Mucosa of stomach (tissue), 1 donor: ENCODE data around the gene AKTIP.
"Not testable (repeated sequence)": the region's sequence is repeated elsewhere in the genome, so short reads cannot be mapped to it uniquely, and the experiment has no call there.

Source experiments
- H3K27me3 ChIP-seq: one replicate; pipeline ENCODE4 v1.7.0; 2013; ENCODE audit warnings: mild to moderate bottlenecking, low read length; ENCODE audit not compliant: control insufficient read depth, insufficient read depth
- H3K36me3 ChIP-seq: one replicate; pipeline ENCODE4 v1.7.0; 2013; ENCODE audit warnings: low read length; ENCODE audit not compliant: control insufficient read depth, insufficient read depth
- H3K4me1 ChIP-seq: one replicate; pipeline ENCODE4 v1.7.0; 2013; ENCODE audit warnings: mild to moderate bottlenecking, low read length; ENCODE audit not compliant: control insufficient read depth, insufficient read depth
- H3K4me3 ChIP-seq: one replicate; pipeline ENCODE4 v1.7.0; 2013; ENCODE audit warnings: low read length
- H3K9ac ChIP-seq: one replicate; pipeline ENCODE4 v1.7.0; 2013; ENCODE audit warnings: mild to moderate bottlenecking, low read length, moderate library complexity
- H3K9me3 ChIP-seq: one replicate; pipeline ENCODE4 v1.7.0; 2013; ENCODE audit warnings: mild to moderate bottlenecking, low read length, moderate library complexity; ENCODE audit not compliant: control insufficient read depth
- donor health status: Pancreatic carcinoma.

Gene AKTIP

GRCh38 chr16:53530046-53530445 is 27.0 kb upstream of the AKTIP start:
- no peaks in the 10 kb centered on the region for H3K36me3 ChIP-seq
- H3K4me1 ChIP-seq: peaks cover 7% of the 10 kb centered on the region
- H3K4me3 ChIP-seq: no peak overlapping the region
- H3K9me3 ChIP-seq: no peaks in the 10 kb centered on the region
- no peak overlapping the region for H3K9ac ChIP-seq
- H3K27me3 ChIP-seq: no peaks in the 10 kb centered on the region

GRCh38 chr16:53529513-53529912 is 26.5 kb upstream of the AKTIP start:
- Histone ChIP-seq H3K36me3 (no peaks in the 10 kb centered on the region), H3K9ac (no peak overlapping the region), H3K27me3 (no peaks in the 10 kb centered on the region), H3K9me3 (no peaks in the 10 kb centered on the region), H3K4me1 (peaks cover 7% of the 10 kb centered on the region), H3K4me3 (no peak overlapping the region)

GRCh38 chr16:53528797-53529196 is 25.8 kb upstream of the AKTIP start:
- Histone ChIP-seq H3K36me3 (no peaks in the 10 kb centered on the region), H3K4me1 (peaks cover 7% of the 10 kb centered on the region), H3K27me3 (no peaks in the 10 kb centered on the region), H3K9ac (no peak overlapping the region), H3K9me3 (no peaks in the 10 kb centered on the region), H3K4me3 (no peak overlapping the region)

- Histone ChIP-seq H3K4me1 (no peaks in the 10 kb centered on the region), H3K36me3 (no peaks in the 10 kb centered on the region), H3K9me3 (no peaks in the 10 kb centered on the region), H3K27me3 (no peaks in the 10 kb centered on the region), H3K9ac (no peak overlapping the region), H3K4me3 (no peak overlapping the region)
These were observed 21.1 kb upstream of the AKTIP start for GRCh38 chr16:53523971-53524548.

GRCh38 chr16:53523126-53523804 is 20.3 kb upstream of the AKTIP start:
- Histone ChIP-seq H3K27me3 (no peaks in the 10 kb centered on the region), H3K9ac (no peak overlapping the region), H3K9me3 (no peaks in the 10 kb centered on the region), H3K4me3 (no peak overlapping the region), H3K4me1 (no peaks in the 10 kb centered on the region), H3K36me3 (no peaks in the 10 kb centered on the region)

- no peak overlapping the region for H3K9ac ChIP-seq
- no peaks in the 10 kb centered on the region for H3K4me1 ChIP-seq
- H3K36me3 ChIP-seq: no peaks in the 10 kb centered on the region
- H3K4me3 ChIP-seq: no peak overlapping the region
- H3K27me3 ChIP-seq: no peaks in the 10 kb centered on the region
- no peaks in the 10 kb centered on the region for H3K9me3 ChIP-seq
These were observed 16.5 kb upstream of the AKTIP start for GRCh38 chr16:53519417-53520091.

- Histone ChIP-seq H3K9ac (no peak overlapping the region), H3K4me3 (no peak overlapping the region), H3K36me3 (no peaks in the 10 kb centered on the region), H3K9me3 (no peaks in the 10 kb centered on the region), H3K27me3 (no peaks in the 10 kb centered on the region), H3K4me1 (no peaks in the 10 kb centered on the region)
These were observed 15.8 kb upstream of the AKTIP start for GRCh38 chr16:53518550-53519416.

GRCh38 chr16:53517851-53518250 is 14.8 kb upstream of the AKTIP start:
- Histone ChIP-seq H3K4me3 (no peak overlapping the region), H3K9ac (no peak overlapping the region), H3K4me1 (no peaks in the 10 kb centered on the region), H3K27me3 (no peaks in the 10 kb centered on the region), H3K9me3 (no peaks in the 10 kb centered on the region), H3K36me3 (no peaks in the 10 kb centered on the region)

GRCh38 chr16:53515811-53516210 is 12.8 kb upstream of the AKTIP start:
- H3K27me3 ChIP-seq: no peaks in the 10 kb centered on the region
- H3K36me3 ChIP-seq: no peaks in the 10 kb centered on the region
- peaks cover 14% of the 10 kb centered on the region for H3K4me1 ChIP-seq
- H3K9ac ChIP-seq: no peak overlapping the region
- no peaks in the 10 kb centered on the region for H3K9me3 ChIP-seq
- H3K4me3 ChIP-seq: no peak overlapping the region

GRCh38 chr16:53515259-53515658 is 12.2 kb upstream of the AKTIP start:
- Histone ChIP-seq H3K4me3 (no peak overlapping the region), H3K9me3 (no peaks in the 10 kb centered on the region), H3K9ac (no peak overlapping the region), H3K4me1 (peaks cover 16% of the 10 kb centered on the region), H3K27me3 (no peaks in the 10 kb centered on the region), H3K36me3 (no peaks in the 10 kb centered on the region)

- not testable (repeated sequence) for H3K4me3 ChIP-seq, H3K9ac ChIP-seq, H3K9me3 ChIP-seq, H3K36me3 ChIP-seq, H3K27me3 ChIP-seq
- H3K4me1 ChIP-seq: peaks cover 16% of the 10 kb centered on the region
These were observed 9.8 kb upstream of the AKTIP start for GRCh38 chr16:53512795-53513194.
